ENCODE data around the gene TNFAIP8L3. TPM values are rescaled to one million over a fixed set of nuclear protein-coding genes. Genes with fewer than 3 reads are reported as not detected.

TNFAIP8L3 gene
- total and polyA plus RNA-seq, 5 donors = 3.0 to 9.4 (median 5.9) TPM

DNA sequence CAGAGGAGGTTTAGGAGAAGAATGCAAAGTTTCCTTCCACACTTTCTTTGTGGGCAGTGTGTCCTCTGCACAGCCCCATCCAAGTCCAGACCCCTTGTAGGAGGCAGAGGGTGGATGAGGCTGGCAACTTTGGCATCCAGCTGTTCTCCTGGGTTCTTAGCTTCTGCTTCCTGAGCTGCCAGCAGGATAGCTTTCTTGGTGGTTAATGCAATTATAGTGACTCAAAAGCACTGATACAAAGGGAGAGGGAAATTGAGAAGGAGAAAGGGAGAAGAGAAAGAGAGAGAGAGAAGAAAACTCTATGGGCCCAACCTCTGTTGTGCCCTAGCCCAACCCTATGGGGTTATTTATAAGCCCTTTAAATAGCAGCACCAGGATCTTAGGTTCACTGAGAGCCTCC, 4.5 kb upstream of the TNFAIP8L3 start:
- H3K27ac ChIP-seq (ENCODE audit: low read length) = no peak overlapping the region
- DNase-seq (no peak), ATAC-seq (no peak)
- H3K27me3 ChIP-seq (ENCODE audit: control insufficient read depth, insufficient read depth) = no peaks in the 10 kb centered on the region
- H3K4me3 ChIP-seq (ENCODE audit: low read length) = no peak overlapping the region
- no peaks in the 10 kb centered on the region for H3K4me1 ChIP-seq (ENCODE audit: control insufficient read depth, insufficient read depth, low read length)
- intact Hi-C loops (cut with DNase I) = no loop called here
- H3K9me3 ChIP-seq (ENCODE audit: control insufficient read depth, low read length) = no peaks in the 10 kb centered on the region

DNA sequence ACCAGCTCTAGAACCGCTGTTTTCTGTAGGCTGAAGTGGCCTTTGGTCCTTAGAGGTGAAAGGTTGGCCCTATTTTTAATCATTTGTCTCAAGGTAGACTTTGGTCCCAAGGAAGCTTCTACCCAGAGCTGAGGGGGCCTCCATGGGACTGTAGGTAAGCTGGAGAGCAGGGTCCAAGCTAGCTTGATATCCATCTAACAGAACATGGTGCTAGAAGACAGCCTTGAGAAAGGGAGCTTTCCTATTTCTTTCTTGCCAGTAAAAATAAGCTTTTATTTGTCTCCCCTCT, 3.6 kb upstream of the TNFAIP8L3 start:
- H3K27ac ChIP-seq (ENCODE audit: low read length) = no peak overlapping the region
- ATAC-seq = no peak
- intact Hi-C loops (cut with DNase I) = no loop called here
- no peak overlapping the region for H3K4me3 ChIP-seq (ENCODE audit: low read length)
- DNase-seq = no peak
- H3K9me3 ChIP-seq (ENCODE audit: control insufficient read depth, low read length) = no peaks in the 10 kb centered on the region
- WGBS = 67% methylated on average over 1 of the region's 1 CpG
- H3K27me3 ChIP-seq (ENCODE audit: control insufficient read depth, insufficient read depth) = no peaks in the 10 kb centered on the region
- H3K4me1 ChIP-seq (ENCODE audit: control insufficient read depth, insufficient read depth, low read length) = no peaks in the 10 kb centered on the region

DNA sequence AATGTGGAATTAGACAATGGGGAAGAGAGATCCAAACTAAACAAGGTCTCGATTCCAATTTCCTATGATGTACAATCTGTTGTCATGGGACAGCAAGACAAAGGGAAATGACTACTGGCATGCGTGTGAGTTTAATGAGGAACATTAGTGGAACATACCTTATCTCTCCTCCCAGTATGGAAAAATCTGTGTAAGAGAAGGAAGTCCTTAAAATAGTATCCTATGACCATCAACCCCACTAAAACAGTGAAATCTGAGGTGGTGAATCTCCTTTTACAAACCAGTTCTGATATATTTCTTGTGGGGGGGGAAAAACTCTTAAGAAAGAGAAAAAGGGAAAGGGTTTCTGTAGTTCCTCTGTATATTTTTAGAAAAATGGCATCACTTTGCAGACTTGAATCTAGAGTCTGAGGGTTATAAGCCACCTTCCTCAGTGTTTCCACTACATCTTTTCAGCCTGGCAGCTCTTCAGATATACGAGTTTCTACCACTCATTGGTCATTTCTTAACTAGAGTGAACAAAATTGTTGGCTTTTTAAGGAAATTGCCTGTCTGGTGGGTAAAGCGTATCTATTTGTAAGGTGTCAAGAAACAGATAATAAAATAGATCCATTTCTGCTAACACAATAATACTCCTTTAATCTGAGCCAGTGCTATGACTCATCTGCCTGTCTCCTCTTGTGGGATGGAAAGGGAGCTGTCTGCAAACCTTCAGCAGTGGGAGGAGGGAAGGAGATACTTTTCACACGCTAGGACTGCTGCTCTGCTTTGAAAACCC, 3.0 kb upstream of the TNFAIP8L3 start:
- Histone ChIP-seq H3K9me3 (ENCODE audit: control insufficient read depth, low read length) (no peaks in the 10 kb centered on the region), H3K27me3 (ENCODE audit: control insufficient read depth, insufficient read depth) (no peaks in the 10 kb centered on the region), H3K4me1 (ENCODE audit: control insufficient read depth, insufficient read depth, low read length) (no peaks in the 10 kb centered on the region), H3K4me3 (ENCODE audit: low read length) (no peak overlapping the region), H3K27ac (ENCODE audit: low read length) (no peak overlapping the region)
- DNase-seq (no peak), ATAC-seq (peak; percentile 15 to 81)
- intact Hi-C loops (cut with DNase I) = no loop called here
- WGBS = 37% methylated on average over 5 of the region's 5 CpGs

DNA sequence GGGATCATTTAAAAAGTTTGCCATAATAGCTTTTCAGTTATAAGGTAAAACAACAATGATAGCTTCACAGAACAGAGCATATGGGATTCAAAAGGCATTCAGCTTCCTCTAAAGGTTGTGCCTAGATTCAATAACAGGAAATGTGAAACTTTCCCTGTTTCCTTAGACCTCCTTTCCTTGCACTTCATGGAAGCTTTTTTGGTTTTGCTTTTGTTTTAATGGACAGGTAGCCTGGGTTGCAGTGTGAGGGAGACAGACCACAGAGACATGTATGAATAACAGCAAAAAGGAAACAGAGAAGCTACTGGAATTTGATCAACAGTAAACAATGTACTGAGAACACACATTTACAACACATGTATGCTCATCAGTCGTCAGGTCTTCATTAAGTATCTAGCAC, 2.3 kb upstream of the TNFAIP8L3 start:
- intact Hi-C loops (cut with DNase I) = no loop called here
- Histone ChIP-seq H3K9me3 (ENCODE audit: control insufficient read depth, low read length) (no peaks in the 10 kb centered on the region), H3K27me3 (ENCODE audit: control insufficient read depth, insufficient read depth) (no peaks in the 10 kb centered on the region), H3K4me3 (ENCODE audit: low read length) (no peak overlapping the region), H3K27ac (ENCODE audit: low read length) (no peak overlapping the region), H3K4me1 (ENCODE audit: control insufficient read depth, insufficient read depth, low read length) (no peaks in the 10 kb centered on the region)
- ATAC-seq (no peak), DNase-seq (no peak)
- WGBS = 52% methylated on average over 1 of the region's 1 CpG

DNA sequence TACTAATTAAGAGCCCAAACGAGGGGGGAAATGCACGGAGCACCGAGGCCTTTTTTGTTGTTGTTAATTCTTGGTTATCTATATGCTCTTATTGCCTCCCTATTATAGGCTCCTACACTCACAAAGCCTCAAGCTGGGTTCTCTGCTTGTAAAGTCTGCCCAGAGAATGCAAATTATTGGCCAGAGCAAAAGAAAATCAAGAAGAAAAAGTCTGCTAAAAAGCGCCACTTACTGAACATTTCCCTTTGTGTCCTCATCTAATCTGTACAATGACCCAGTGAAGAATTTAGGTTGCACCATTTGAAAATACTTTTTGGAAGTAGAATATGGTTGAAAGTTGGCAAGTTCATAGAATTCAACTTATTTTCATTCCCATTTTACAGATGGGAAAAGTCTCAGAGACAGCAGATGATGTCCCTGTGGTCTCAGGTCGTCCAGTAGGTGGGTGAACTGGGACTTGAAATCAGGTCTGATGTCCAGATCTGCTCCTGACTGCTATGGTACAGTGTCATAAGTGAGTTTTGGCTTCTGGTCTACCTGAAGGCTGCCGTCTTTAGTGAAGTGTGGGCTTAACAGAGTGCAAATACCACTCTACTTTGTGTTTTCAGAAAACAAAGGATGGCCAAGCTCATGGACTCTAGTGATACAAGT, 1.1 kb upstream of the TNFAIP8L3 start:
- Histone ChIP-seq H3K27ac (ENCODE audit: low read length) (no peak overlapping the region), H3K4me1 (ENCODE audit: control insufficient read depth, insufficient read depth, low read length) (no peaks in the 10 kb centered on the region), H3K27me3 (ENCODE audit: control insufficient read depth, insufficient read depth) (no peaks in the 10 kb centered on the region), H3K4me3 (ENCODE audit: low read length) (peak overlapping the region; percentile 81), H3K9me3 (ENCODE audit: control insufficient read depth, low read length) (no peaks in the 10 kb centered on the region)
- DNase-seq (no peak), ATAC-seq (no peak)
- intact Hi-C loops (cut with DNase I) = no loop called here
- WGBS = 51% methylated on average over 6 of the region's 6 CpGs

DNA sequence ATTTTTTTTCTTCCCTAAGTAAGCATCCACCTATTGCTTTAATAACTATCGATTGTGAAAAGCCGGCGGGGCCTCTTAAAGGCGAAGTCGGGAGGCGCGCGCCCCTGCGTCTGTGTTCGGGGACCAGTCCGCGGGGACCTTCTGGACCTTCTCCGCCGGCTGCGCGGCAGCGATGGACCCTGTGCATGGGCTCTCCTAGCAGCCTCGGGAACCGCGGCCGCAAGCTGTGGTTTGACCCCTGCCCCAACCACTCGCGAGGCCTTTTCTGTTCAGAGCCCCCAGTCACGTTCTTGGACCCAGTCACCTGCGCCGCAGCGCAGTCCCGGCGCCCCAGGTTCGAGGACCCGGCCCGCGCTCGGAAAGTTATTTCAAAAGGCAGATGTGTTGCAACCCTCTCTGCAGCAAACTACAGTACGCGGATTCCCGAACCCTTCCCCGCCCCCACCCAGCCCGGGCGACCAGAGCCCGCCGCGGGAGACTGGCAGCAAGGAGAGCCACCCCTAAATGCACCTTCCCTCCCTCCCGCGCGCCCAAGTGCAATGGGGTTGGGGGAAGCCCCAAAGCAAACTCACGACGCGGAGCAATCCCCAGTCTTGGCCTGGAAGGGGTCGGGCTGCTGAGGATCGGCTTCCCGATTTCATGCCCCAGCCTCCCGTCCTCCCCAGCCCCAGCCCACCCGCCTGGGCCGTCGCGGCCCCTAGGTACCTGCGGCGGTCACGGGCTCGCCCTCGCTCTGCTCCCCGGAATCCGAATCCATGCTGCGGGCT, 684 bp downstream of the TNFAIP8L3 start:
- WGBS = 1% methylated on average over 65 of the region's 65 CpGs
- Histone ChIP-seq H3K4me1 (ENCODE audit: control insufficient read depth, insufficient read depth, low read length) (peaks cover 3% of the 10 kb centered on the region), H3K4me3 (ENCODE audit: low read length) (peak overlapping the region; percentile 81), H3K9me3 (ENCODE audit: control insufficient read depth, low read length) (no peaks in the 10 kb centered on the region), H3K27me3 (ENCODE audit: control insufficient read depth, insufficient read depth) (no peaks in the 10 kb centered on the region), H3K27ac (ENCODE audit: low read length) (no peak overlapping the region)
- intact Hi-C loops (cut with DNase I) = no loop called here
- ATAC-seq (peak; percentile 18 to 53), DNase-seq (peak; percentile 38 to 75 (median 72))

DNA sequence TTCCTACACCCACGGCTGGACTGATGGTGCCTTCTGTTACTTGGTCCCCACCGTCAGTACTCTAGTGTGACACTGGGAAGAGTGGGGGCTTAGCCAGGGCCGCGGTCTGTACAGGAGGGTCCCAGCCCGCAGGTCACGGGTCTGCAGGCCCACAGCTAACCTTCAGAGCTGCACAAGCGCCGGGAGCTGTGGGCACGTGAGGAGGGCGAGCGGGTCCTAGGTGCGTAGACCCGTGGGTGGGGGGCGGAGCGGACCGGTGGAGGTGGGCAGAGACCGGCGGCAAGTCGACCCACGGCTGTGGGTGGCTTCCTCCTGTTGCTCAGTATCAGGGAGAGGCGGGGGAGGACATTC, 1.2 kb downstream of the TNFAIP8L3 start:
- peaks cover 3% of the 10 kb centered on the region for H3K4me1 ChIP-seq (ENCODE audit: control insufficient read depth, insufficient read depth, low read length)
- H3K27me3 ChIP-seq (ENCODE audit: control insufficient read depth, insufficient read depth) = no peaks in the 10 kb centered on the region
- DNase-seq (peak in 2 of 3 donors; percentile 51 to 60), ATAC-seq (peak; percentile 2 to 6)
- intact Hi-C loops (cut with DNase I) = no loop called here
- no peaks in the 10 kb centered on the region for H3K9me3 ChIP-seq (ENCODE audit: control insufficient read depth, low read length)
- 29% methylated on average over 21 of the region's 21 CpGs for WGBS
- no peak overlapping the region for H3K27ac ChIP-seq (ENCODE audit: low read length)
- H3K4me3 ChIP-seq (ENCODE audit: low read length) = peak overlapping the region; percentile 81

DNA sequence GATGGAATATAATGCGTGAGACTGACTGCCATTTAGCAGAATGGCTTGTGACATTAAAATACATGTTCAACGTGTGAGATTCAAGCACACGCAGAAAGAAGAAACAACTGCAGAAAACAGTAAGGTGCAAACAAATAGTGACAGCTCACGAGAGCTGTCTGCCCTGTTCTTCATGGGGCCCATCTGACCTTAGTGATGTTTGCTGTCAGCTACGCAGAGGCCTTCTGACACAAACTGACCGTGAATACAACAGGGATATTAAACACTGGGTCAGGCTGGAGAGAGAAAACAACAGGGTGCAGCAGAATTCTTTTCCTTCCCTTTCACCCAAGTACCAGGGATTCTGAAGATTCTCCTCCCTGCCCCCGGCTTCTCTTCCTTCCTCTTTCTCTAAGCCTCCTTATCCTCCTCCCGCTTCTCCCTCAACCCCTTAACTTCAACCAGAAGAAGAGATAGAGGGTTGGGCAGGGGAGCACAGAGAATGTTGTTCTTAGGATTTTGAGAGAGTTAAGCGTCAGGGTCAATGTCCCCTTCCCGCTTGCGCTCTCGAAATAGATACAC, 2.1 kb downstream of the TNFAIP8L3 start:
- no peaks in the 10 kb centered on the region for H3K27me3 ChIP-seq (ENCODE audit: control insufficient read depth, insufficient read depth)
- H3K4me3 ChIP-seq (ENCODE audit: low read length) = no peak overlapping the region
- H3K27ac ChIP-seq (ENCODE audit: low read length) = no peak overlapping the region
- intact Hi-C loops (cut with DNase I) = no loop called here
- DNase-seq = no peak
- no peak for ATAC-seq
- H3K4me1 ChIP-seq (ENCODE audit: control insufficient read depth, insufficient read depth, low read length) = peaks cover 3% of the 10 kb centered on the region
- H3K9me3 ChIP-seq (ENCODE audit: control insufficient read depth, low read length) = no peaks in the 10 kb centered on the region
- 60% methylated on average over 12 of the region's 12 CpGs for WGBS

DNA sequence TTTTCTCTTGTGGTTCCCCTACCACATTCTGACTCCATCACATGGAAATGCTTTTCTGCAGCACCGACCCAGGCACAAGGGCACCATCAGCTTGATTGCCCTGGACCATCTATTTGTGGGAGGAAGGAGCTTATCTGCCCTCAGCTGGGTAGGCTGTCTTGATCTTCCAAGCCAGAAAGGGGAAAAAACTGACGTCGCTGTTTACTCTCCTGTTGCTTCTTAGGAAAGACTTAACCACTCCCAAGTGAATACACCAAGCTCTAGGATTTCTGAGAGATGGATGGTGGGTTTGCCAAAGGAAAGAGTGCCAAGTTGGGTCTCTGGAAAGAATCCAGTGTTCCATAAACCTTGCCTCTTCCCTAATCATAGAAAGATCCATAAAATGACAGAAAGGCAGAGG, 4.0 kb downstream of the TNFAIP8L3 start:
- no peak overlapping the region for H3K4me3 ChIP-seq (ENCODE audit: low read length)
- H3K4me1 ChIP-seq (ENCODE audit: control insufficient read depth, insufficient read depth, low read length) = peaks cover 3% of the 10 kb centered on the region
- intact Hi-C loops (cut with DNase I) = no loop called here
- no peaks in the 10 kb centered on the region for H3K9me3 ChIP-seq (ENCODE audit: control insufficient read depth, low read length)
- no peak for ATAC-seq
- DNase-seq = no peak
- H3K27me3 ChIP-seq (ENCODE audit: control insufficient read depth, insufficient read depth) = no peaks in the 10 kb centered on the region
- WGBS = 59% methylated on average over 3 of the region's 3 CpGs
- H3K27ac ChIP-seq (ENCODE audit: low read length) = no peak overlapping the region

DNA sequence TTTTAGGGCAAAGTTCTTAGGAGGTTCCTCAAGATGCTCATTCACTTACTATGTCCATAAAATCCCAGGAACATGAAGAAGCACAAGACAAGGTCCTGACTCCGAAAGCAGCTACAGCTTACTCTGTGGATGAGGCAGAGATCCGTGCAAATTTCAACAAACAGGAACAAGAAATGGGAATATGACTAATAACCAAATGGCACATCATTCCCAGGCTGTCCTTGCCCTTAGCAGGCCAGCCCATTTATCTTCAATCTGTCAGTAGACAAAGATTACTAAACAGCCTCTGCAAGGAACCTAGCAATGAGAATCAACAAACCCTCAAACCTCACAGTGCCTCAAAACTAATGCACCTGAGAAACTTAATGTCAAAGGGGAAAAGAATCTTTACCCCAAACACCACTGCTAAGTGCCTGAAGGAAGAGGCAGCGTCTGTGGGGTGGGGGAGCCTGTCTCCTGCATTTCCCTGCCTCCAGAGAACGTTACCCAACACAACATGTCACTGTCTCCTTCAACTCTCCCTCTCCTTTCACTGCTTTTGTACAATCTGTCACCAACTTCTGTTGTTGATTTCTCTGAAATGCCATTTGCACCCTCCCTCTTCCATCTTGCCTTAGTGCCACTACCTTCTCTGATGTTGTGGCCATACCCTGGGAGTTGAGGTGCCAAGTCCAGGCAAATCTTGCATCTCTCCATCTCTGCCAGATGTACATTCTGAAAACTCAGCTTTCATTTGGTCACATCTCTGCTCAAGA, 4.8 kb downstream of the TNFAIP8L3 start:
- no peak overlapping the region for H3K27ac ChIP-seq (ENCODE audit: low read length)
- ATAC-seq (no peak), DNase-seq (no peak)
- H3K4me1 ChIP-seq (ENCODE audit: control insufficient read depth, insufficient read depth, low read length) = peaks cover 3% of the 10 kb centered on the region
- no peak overlapping the region for H3K4me3 ChIP-seq (ENCODE audit: low read length)
- intact Hi-C loops (cut with DNase I) = no loop called here
- 78% methylated on average over 4 of the region's 4 CpGs for WGBS
- H3K9me3 ChIP-seq (ENCODE audit: control insufficient read depth, low read length) = no peaks in the 10 kb centered on the region
- H3K27me3 ChIP-seq (ENCODE audit: control insufficient read depth, insufficient read depth) = no peaks in the 10 kb centered on the region

Measured in right cardiac atrium (tissue), 5 donors.